HFFc6 (cell line): Measurements from ENCODE around the gene SPOCD1. TPM values are rescaled to one million over a fixed set of nuclear protein-coding genes. Genes with fewer than 3 reads are reported as not detected.

Experiments
- DNase-seq: peaks from one replicate; pipeline ENCODE4 v3.0.0-alpha.2; 2018
- H3K27ac Mint-ChIP-seq: 2 replicates; pipeline ENCODE4 v1.8.0; 2020; ENCODE audit warnings: mild to moderate bottlenecking, mixed read lengths
- H3K27me3 Mint-ChIP-seq: 2 replicates; pipeline ENCODE4 v1.8.0; 2021; ENCODE audit warnings: mild to moderate bottlenecking, moderate library complexity, mixed read lengths; ENCODE audit not compliant: insufficient read depth
- H3K36me3 Mint-ChIP-seq: 2 replicates; pipeline ENCODE4 v1.8.0; 2021; ENCODE audit warnings: low read depth, mixed read lengths
- H3K4me1 Mint-ChIP-seq: 2 replicates; pipeline ENCODE4 v1.8.0; 2020; ENCODE audit warnings: low read depth, mixed read lengths
- H3K4me3 Mint-ChIP-seq: 2 replicates; pipeline ENCODE4 v1.8.0; 2020; ENCODE audit warnings: mild to moderate bottlenecking, moderate library complexity, mixed read lengths
- H3K9me3 Mint-ChIP-seq: 2 replicates; pipeline ENCODE4 v1.8.0; 2020; ENCODE audit warnings: mild to moderate bottlenecking, mixed read lengths
- total RNA-seq, 6 experiments: library from RNA; stranded (reverse); fragmentation: NEBNext Ultra II Directional; extraction: Animal tissue kit (Norgen Biotek cat#: 25700); gene quantifications; 2 replicates in 1 of 6; 3 replicates in 5 of 6; pipeline ENCODE4 v1.2.3, GENCODE V29; 2021
- TF ChIP-seq, protein P1 (sequence below): fragments of 200-600 bp; sonication (generic); IDR thresholded peaks from 2 replicates; pipeline ENCODE4 v1.5.0; 2021; ENCODE audit warnings: antibody characterized with exemption, mild to moderate bottlenecking

SPOCD1 gene
- total RNA-seq, 6 experiments from 2014 or later = 33.7 to 40.4 (median 35.8) TPM

- no peak overlapping the region for H3K27ac Mint-ChIP-seq
- H3K4me1 Mint-ChIP-seq = peaks cover 9% of the 10 kb centered on the region
Measured at GRCh38 chr1:31773861-31774260, 42.0 kb downstream of the SPOCD1 start.

GRCh38 chr1:31772669-31773248 is 43.1 kb downstream of the SPOCD1 start:
- TF ChIP-seq, protein P1, sequence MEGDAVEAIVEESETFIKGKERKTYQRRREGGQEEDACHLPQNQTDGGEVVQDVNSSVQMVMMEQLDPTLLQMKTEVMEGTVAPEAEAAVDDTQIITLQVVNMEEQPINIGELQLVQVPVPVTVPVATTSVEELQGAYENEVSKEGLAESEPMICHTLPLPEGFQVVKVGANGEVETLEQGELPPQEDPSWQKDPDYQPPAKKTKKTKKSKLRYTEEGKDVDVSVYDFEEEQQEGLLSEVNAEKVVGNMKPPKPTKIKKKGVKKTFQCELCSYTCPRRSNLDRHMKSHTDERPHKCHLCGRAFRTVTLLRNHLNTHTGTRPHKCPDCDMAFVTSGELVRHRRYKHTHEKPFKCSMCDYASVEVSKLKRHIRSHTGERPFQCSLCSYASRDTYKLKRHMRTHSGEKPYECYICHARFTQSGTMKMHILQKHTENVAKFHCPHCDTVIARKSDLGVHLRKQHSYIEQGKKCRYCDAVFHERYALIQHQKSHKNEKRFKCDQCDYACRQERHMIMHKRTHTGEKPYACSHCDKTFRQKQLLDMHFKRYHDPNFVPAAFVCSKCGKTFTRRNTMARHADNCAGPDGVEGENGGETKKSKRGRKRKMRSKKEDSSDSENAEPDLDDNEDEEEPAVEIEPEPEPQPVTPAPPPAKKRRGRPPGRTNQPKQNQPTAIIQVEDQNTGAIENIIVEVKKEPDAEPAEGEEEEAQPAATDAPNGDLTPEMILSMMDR = no peak
- no peak for DNase-seq
- no peaks in the 10 kb centered on the region for H3K9me3 Mint-ChIP-seq
- peaks cover 49% of the 10 kb centered on the region for H3K27me3 Mint-ChIP-seq
- H3K36me3 Mint-ChIP-seq = no peaks in the 10 kb centered on the region
- peaks cover 9% of the 10 kb centered on the region for H3K4me1 Mint-ChIP-seq
- H3K4me3 Mint-ChIP-seq = peak overlapping the region; percentile 81
- no peak overlapping the region for H3K27ac Mint-ChIP-seq

More at GRCh38 chr1:31773861-31774260, 42.0 kb downstream of the SPOCD1 start:
- peaks cover 49% of the 10 kb centered on the region for H3K27me3 Mint-ChIP-seq
- DNase-seq = no peak
- H3K9me3 Mint-ChIP-seq = no peaks in the 10 kb centered on the region
- no peak overlapping the region for H3K4me3 Mint-ChIP-seq
- TF ChIP-seq, protein P1 = no peak
- H3K36me3 Mint-ChIP-seq = no peaks in the 10 kb centered on the region

GRCh38 chr1:31771891-31772668 is 43.7 kb downstream of the SPOCD1 start:
- no peak for DNase-seq
- TF ChIP-seq, protein P1 = no peak; the same call in 1 of the 2 replicates
- no peak overlapping the region for H3K27ac Mint-ChIP-seq
- H3K4me1 Mint-ChIP-seq = peaks cover 9% of the 10 kb centered on the region
- H3K9me3 Mint-ChIP-seq = no peaks in the 10 kb centered on the region
- peaks cover 53% of the 10 kb centered on the region for H3K27me3 Mint-ChIP-seq
- peak overlapping the region; percentile 81 for H3K4me3 Mint-ChIP-seq
- H3K36me3 Mint-ChIP-seq = no peaks in the 10 kb centered on the region

GRCh38 chr1:31769720-31770390 is 46.0 kb downstream of the SPOCD1 start:
- Mint-ChIP-seq H3K36me3 (no peaks in the 10 kb centered on the region), H3K27me3 (peaks cover 49% of the 10 kb centered on the region), H3K4me1 (peaks cover 9% of the 10 kb centered on the region), H3K4me3 (no peak overlapping the region), H3K27ac (no peak overlapping the region), H3K9me3 (no peaks in the 10 kb centered on the region)
- TF ChIP-seq, protein P1 = no peak
- DNase-seq = no peak

DNA sequence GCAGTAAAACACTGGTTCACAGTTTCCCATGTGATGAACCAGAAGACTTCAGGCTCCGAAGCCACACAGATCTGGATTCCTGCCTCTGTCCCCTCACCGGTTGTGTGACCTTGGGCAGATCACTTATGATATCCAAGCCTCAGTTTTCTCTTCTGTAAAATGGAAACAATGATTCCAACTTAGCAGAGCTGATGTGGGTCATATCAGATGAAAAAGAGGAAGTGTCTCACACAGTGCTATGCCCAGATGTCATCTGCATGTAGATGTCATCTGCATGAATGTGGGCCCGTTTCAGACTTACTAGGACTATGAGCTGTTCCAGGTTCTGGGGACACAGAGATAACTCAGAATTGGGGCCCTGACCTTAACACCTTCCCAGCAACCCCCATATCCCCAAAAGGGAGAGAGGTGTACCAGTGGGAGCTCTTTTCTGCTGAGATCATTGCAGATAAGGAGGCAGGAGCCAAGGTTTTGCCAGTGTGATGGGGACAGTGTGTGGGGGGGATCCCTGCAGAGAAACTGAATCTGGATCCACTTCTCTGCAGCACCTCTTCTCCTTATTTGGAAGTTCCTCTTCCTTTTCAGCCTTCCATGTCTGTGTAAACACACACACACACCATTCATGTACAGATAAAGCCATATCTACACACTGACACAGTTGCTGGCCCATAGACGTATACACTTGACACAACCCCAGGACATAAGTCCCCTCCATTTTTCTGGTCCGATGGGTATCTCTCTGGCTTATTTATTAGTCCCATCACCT is 46.7 kb downstream of the SPOCD1 start:
- H3K4me3 Mint-ChIP-seq = no peak overlapping the region

More for the DNA sequence above, 46.7 kb downstream of the SPOCD1 start:
- no peak overlapping the region for H3K27ac Mint-ChIP-seq
- H3K27me3 Mint-ChIP-seq = peaks cover 42% of the 10 kb centered on the region
- no peaks in the 10 kb centered on the region for H3K9me3 Mint-ChIP-seq
- TF ChIP-seq, protein P1 = no peak
- peaks cover 9% of the 10 kb centered on the region for H3K4me1 Mint-ChIP-seq
- no peaks in the 10 kb centered on the region for H3K36me3 Mint-ChIP-seq
- no peak for DNase-seq
